Kidney (tissue), 14 donors: ENCODE measurements around the gene TADA2B. TPM values are rescaled to one million over a fixed set of nuclear protein-coding genes. Genes with fewer than 3 reads are reported as not detected.

Source experiments
- DNase-seq, 5 donors: peaks; one replicate each; pipeline ENCODE4 v3.0.0-alpha.2; 2013 to 2020
- FAIRE-seq: peaks from 2 replicates; lab custom pipeline; 2012; peaks lifted over from hg19 to GRCh38; lab: Jason Lieb, UNC
- H3K27ac ChIP-seq, 2 donors: one replicate each; pipeline ENCODE4 v1.7.0; 2013; ENCODE audit warnings: low read depth in 2 of 2, low read length in 2 of 2, inconsistent platforms in 1 of 2
- H3K27me3 ChIP-seq: one replicate; pipeline ENCODE4 v1.7.1; 2013; ENCODE audit warnings: low read length, inconsistent platforms; ENCODE audit not compliant: control insufficient read depth, insufficient read depth
- H3K36me3 ChIP-seq, 3 donors: one replicate each; pipeline versions ENCODE4 v1.7.0 to v1.7.1; 2013; ENCODE audit warnings: low read length in 3 of 3, control low read depth in 1 of 3, inconsistent platforms in 1 of 3; ENCODE audit not compliant: insufficient read depth in 3 of 3, control insufficient read depth in 2 of 3
- H3K4me1 ChIP-seq, 3 donors: one replicate each; pipeline versions ENCODE4 v1.7.0 to v1.7.1; 2013; ENCODE audit warnings: low read length in 3 of 3, inconsistent platforms in 1 of 3, low read depth in 1 of 3; ENCODE audit not compliant: control insufficient read depth in 2 of 3, insufficient read depth in 2 of 3
- H3K4me3 ChIP-seq, 3 donors: one replicate each; pipeline versions ENCODE4 v1.7.0 to v1.8.1; 2013; ENCODE audit warnings: low read length in 3 of 3, control low read depth in 1 of 3, inconsistent platforms in 1 of 3
- H3K9ac ChIP-seq, 3 donors: one replicate each; pipeline versions ENCODE4 v1.7.0 to v1.7.1; 2013; ENCODE audit warnings: low read length in 3 of 3, control low read depth in 1 of 3, inconsistent platforms in 1 of 3
- H3K9me3 ChIP-seq, 3 donors: one replicate each; pipeline versions ENCODE4 v1.7.0 to v1.7.1; 2013; ENCODE audit warnings: low read length in 3 of 3, control low read depth in 1 of 3, inconsistent platforms in 1 of 3; ENCODE audit not compliant: control insufficient read depth in 2 of 3, insufficient read depth in 1 of 3
- CTCF ChIP-seq: IDR thresholded peaks from 3 replicates; pipeline ENCODE4 v1.5.1; 2012; ENCODE audit warnings: mild to moderate bottlenecking, moderate library complexity, borderline replicate concordance; ENCODE audit not compliant: insufficient read depth; ENCODE audit errors: extremely low read depth
- intact Hi-C: fragments of 100-400 bp; cut with DNase I; formaldehyde crosslinking; loops from one replicate; pipeline ENCODE4 v1.11.1; 2022
- polyA plus RNA-seq: library from polyadenylated mRNA; stranded (reverse); fragments of 350-450 nt; fragmentation: Illumina TruSeq; extraction: RNeasy Lipid Tissue Mini Kit (QIAGEN cat#74804); gene quantifications from one replicate; pipeline ENCODE4 v1.2.3, GENCODE V29; 2014; ENCODE audit warnings: low read depth, low replicate concordance; ENCODE audit not compliant: insufficient read depth
- total RNA-seq: library from RNA; stranded (reverse); fragmentation: NEBNext Ultra II Directional; extraction: Animal tissue kit (Norgen Biotek cat#: 25700); gene quantifications from one replicate; pipeline ENCODE4 v1.2.1, GENCODE V29; 2021
- donor health status: control.
- donor health status: control.
- donor health status: control.
- donor health status: control.
- donor health status: control.
- donor health status: DM: yes; HTN: yes; CAD: no.
- donor health status: Normal renal cell carcinoma (clear cell type).

Gene TADA2B
- total and polyA plus RNA-seq, 2 donors from 2014 or later, result 14.2 to 30.5 TPM

DNA sequence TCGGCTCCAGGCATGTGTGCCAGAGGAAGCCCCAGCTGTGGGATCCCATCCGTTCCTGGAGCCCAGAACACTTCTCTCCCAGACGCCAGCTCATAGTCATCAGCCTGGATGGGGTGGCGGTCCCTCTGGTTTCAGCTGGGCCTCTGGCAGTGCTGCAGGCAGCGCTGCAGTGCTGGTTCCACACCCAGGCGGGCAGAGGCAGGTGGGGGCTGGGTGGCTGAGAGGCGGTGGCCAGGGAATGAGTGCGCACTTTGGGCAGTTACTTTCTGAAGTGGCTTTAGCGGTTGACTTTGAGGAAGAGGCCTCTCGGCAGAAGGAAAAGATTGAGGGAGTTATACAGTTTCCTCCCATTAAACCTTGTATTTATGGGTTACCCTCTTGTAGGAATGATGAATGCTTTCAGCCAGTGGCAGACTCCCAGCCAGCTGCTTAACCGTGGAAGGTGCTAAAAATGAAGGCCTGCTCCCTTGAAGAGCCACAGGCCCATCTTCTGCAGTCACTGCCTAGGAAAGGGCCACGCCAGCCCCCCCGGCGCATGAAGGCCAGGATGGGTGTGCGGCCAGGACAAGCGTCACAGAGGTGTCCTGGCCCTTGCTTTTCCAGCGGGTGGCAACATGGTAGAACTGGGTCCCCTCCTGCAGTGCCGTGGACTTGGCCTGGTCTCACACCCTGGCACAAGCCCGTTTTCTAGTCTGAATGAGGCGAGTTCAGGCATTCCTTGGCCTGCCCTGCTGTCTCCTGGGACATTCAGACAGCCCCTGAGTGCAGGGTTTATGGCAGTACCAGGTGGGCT lies 9.9 kb downstream of the TADA2B start:
- H3K36me3 ChIP-seq, result peaks cover 0 to 21% (median 12%) of the 10 kb centered on the region in 3 donors
- H3K4me3 ChIP-seq, result no peak overlapping the region
- DNase-seq (no peak), FAIRE-seq (no peak)
- H3K27ac ChIP-seq, result no peak overlapping the region
- no peaks in the 10 kb centered on the region for H3K27me3 ChIP-seq
- no peaks in the 10 kb centered on the region for H3K9me3 ChIP-seq
- no peak overlapping the region for H3K9ac ChIP-seq
- intact Hi-C loops, result no loop called here
- TF ChIP-seq CTCF, result no peak
- H3K4me1 ChIP-seq, result no peaks in the 10 kb centered on the region

DNA sequence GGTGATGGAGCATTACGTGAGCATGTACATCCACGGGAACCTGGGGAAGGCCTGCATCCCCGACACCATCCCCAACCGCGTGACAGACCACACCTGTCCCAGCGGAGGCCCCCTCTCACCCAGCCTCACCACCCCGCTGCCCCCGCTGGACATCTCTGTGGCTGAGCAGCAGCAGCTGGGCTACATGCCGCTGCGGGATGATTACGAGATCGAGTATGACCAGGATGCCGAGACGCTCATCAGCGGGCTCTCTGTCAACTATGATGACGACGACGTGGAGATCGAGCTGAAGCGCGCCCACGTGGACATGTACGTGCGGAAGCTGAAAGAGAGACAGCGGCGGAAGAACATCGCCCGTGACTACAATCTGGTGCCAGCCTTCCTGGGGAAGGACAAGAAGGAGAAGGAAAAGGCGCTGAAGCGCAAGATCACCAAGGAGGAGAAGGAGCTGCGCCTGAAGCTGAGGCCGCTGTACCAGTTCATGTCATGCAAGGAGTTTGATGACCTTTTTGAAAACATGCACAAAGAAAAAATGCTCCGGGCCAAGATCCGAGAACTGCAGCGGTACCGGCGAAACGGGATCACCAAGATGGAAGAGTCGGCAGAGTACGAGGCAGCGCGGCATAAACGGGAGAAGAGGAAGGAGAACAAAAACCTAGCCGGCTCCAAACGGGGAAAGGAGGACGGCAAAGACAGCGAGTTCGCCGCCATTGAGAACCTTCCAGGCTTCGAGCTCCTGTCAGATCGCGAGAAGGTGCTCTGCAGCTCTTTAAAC lies 11.1 kb downstream of the TADA2B start:
- no peaks in the 10 kb centered on the region for H3K4me1 ChIP-seq
- DNase-seq (no peak), FAIRE-seq (no peak)
- TF ChIP-seq CTCF, result no peak
- H3K9me3 ChIP-seq, result no peaks in the 10 kb centered on the region
- H3K36me3 ChIP-seq, result peaks cover 0 to 21% (median 21%) of the 10 kb centered on the region in 3 donors
- H3K27ac ChIP-seq, result no peak overlapping the region
- no peak overlapping the region for H3K4me3 ChIP-seq
- H3K9ac ChIP-seq, result no peak overlapping the region
- intact Hi-C loops, result no loop called here
- H3K27me3 ChIP-seq, result no peaks in the 10 kb centered on the region

DNA sequence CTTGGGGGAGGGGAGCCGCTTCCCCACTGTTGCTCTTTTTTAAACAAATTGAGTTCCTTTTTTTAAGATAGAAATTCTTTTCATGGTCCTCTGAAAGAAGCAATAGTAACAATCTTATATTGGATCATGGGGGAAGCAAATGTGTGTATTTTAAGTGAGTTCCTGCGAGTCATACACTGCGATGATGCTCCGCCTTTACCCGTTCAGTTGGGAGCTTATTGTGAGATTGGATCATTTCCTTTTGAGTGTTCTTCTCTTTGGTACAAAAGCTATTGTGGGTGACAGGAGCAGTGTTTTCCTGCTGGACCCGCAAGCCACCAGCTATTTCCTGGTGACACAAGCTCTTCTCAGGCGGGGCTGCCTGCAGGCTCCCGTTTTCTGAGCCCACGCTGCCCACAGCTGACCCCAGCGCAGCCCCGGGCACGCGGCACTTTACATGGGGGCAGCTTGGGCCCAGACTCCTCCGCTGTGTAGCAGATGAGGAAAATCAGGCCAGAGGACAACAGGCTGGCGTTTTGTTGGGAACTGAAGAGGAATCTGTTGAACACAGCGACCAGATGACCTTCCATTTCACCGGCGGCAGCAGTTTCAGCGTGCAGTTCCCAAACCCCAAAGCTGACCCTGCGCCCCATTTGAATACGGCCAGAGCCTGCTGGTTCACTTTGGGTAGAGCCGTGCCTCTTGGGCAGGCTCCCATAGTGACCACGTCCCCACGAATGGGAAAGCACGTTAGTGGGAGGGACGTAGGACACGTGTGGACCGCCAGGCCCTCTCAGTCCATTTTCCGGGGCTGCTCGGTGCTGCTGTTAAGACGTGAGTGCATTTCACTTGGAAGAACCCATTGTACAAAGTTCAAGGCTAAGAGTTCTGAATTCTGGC lies 12.2 kb downstream of the TADA2B start:
- Histone ChIP-seq H3K36me3 (peaks cover 0 to 25% (median 25%) of the 10 kb centered on the region in 3 donors), H3K27me3 (no peaks in the 10 kb centered on the region), H3K9ac (no peak overlapping the region), H3K4me3 (no peak overlapping the region), H3K27ac (no peak overlapping the region), H3K9me3 (no peaks in the 10 kb centered on the region), H3K4me1 (no peaks in the 10 kb centered on the region)
- TF ChIP-seq CTCF, result no peak
- intact Hi-C loops, result no loop called here
- no peak for DNase-seq
- FAIRE-seq, result no peak
